NK-92 treated with Interleukin-12 subunit alpha and Interleukin-12 subunit beta, amount 100 ng/mL, for 24 hours (cell line): ENCODE data around the gene SEC14L2.

ENCODE experiments used
- DNase-seq: peaks from one replicate; lab custom pipeline; 2025; lab: John Stamatoyannopoulos, UW

SEC14L2 gene

DNA sequence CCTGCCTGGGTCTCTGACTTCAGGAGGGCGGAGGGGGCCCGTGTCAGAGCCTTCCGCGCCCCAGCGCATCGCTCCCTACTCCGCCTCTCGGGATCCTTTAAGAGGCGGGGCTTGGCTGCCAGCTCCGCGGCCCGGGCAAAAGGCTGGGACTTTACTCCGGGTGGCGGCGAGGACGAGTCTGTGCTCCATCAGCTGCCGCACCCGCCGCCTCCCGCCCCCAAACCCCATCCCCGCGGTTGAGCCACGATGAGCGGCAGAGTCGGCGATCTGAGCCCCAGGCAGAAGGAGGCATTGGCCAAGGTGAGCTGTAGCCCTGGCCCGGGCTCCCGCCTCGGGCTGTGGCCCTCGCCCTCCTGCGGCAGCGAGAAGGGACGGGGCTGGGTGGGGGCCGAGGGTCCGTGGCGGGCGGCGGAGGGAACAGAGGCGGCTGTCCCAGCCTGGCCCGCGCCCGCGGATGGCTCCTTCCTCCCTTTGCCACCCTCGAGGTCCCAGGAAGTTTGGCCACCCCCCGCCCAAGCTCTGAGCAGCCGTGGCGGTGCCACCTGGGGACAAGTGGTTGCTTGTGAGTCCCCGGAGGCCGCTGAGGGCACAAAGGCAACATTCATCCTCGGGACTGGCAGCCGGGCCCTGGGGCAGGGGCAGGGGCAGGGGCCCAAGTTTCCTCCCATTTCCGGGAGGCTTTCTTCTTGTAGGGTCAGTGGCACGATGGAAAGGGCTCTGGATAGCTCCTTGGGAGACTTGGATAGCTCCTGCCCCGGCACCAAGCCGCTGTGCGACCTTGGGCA is at the start of gene SEC14L2:
Gene SEC14L2, plus strand, starts transcription at position 148 of the 785 bp plus-strand sequence. Its CDS starts 99 bp downstream, at position 247.
- no peak for DNase-seq

DNA sequence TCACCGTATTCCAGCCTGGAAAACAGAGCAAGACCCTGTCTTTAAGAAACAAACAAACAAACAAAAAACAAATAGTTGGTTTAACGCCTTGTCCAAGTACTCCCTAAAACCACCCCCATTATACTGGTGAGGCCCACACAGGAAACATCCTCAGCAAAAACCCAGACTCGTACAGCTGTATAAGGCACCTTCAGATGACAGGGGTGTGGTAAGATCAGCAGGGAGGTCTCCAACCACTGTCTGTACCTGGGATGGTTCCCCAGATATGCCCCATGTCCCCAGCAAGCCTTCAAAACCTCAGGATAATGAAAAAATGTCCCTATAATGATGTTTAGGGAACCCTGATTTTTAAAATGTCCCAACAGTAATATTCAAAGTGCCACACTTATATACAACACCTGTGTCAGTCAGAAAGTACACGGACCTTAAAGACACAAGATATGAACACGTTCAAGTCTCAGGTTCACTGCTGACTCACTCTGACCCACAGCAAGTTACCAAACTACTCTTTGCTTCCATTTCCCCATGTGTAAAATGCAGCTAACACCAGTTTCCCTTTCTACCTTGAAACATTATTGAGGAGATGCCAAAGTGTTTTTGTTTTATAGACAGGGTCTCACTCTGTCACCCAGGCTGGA is 49.4 kb upstream of the SEC14L2 start:
- DNase-seq: no peak

DNA sequence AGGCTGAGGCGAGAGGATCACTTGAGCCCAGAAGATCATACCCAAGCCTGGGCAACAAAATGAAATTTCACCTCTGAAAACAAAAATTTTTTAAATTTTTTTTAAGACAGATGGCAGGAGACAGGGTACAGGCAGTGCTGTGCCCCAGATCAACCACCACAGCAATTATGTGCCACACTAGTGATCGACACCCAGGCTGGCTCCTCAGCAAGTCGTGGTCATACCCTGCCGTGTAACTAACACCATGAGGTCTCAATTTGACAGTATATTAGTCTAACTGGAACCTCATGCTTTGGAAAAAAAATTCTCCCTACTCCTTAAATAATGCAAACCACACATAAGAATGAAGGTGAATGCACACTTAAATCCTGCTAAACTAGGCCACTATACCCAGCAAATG is 48.4 kb upstream of the SEC14L2 start:
- no peak for DNase-seq

DNA sequence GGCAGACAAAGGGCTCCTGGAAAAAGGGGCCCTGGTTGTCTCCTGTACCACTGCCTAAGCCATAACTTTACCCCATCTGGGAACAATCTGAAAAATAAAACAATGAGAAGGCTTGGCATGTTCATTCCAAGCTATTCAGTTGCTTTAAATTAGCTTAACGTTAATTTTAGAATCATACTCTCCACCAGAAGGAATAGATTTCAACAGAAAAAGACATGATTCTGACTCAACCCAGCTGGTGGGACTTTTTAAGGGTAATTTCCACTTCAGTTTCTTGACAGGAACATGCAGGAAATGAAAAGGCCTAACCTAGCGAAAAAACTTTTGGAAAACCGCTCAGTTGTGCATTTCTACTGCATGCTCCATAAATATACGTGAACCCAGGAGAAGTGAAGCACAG is 48.0 kb upstream of the SEC14L2 start:
- no peak for DNase-seq

DNA sequence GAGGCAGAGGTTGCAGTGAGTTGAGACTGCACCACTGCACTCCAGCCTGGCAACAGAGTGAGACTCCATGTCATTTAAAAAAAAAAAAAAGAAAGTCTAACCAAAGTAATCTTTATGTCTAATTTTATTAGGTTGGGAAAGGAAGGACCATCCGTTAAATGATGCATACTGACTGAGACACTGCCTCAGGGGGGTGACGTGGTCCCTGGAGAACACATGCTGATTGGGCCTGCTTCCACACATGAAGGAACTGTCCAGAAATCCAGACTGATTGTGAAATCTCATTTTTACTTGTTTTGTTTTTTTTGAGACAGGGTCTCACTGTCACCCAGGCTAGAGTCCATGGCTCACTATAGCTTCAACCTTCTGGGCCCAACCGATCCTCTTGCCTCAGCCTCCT is 45.6 kb upstream of the SEC14L2 start:
- no peak for DNase-seq

DNA sequence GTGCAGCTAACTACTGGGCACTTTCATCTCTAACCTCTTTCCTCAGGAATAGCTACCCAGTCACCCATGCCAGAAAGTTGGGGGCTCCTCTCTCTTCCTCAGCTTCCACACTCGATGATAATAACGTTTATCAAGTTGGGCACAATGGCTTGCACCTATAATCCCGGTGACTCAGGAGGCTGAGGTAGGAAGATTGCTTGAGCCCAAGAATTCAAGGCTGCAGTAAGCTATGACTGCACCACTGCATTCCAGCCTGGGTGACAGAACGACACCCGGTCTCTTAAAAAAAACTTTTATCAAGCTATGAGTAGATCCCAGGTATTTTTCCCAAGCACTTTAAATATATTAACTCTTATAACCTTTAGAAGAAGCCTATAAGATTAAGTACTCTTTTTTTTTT is 42.2 kb upstream of the SEC14L2 start:
- no peak for DNase-seq

DNA sequence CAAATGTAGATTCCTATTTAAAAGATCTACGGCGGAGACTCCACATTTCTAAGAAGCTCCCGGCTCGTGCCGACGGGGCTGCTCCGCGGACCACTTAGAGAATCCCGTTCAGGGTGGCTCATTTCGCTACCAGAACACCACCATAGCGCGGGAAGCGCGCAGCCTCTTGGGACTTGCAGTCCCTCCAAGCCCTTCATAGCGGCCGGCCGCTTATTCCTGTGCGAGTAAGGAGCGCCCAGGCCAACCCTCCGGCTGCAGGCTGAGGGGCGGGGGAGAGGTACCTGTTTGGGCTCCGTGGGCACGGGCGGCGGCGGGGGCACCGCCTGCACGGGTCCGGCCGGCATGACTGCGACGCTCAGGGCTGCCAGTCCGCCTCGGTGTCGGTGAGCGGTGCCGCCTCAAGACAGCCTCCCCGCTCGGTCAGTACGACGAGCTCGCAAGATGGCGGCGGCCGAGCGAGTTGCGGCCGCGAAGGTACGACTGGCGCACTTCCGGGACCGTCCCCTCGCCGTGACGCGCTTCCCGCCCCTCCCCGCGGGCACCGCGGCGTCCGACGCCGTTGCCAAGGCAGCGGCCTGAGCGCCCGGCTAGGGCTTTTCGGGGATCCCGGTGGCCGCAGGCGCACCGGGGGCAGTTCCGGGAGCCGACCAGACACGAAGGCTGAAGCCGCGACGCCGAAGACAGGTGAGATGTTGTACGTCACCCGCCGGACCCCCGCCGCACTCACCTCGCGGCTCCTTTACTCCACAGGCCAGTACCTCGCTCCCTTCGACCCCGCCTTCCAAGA is 40.2 kb upstream of the SEC14L2 start, which contains the start of the genes CCDC157 and SF3A1:
Gene CCDC157, plus strand, starts transcription at position 559 of the 787 bp plus-strand sequence. CDS start 8,994 bp downstream, outside the sequence.
Gene SF3A1, minus strand, starts transcription at position 446 of the 787 bp plus-strand sequence. Its CDS starts 102 bp downstream, at position 344.
- DNase-seq: peak; percentile 70

DNA sequence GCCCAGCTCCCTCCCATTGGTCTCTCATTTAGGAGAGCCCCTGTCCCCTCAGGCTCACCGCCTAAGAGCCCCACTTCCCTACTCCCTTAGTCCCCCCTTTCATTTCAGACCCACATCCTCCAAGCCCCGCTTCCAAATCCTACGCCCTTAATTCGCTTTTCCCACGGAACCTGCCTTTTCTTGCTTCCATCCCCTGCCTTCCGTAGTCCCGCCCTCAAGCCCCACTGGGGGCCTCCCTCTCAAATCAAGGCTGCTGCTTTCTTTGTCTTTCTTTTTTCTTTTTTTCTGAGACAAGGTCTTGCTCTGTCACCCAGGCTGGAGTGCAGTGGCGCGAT is 39.6 kb upstream of the SEC14L2 start:
- DNase-seq: no peak

DNA sequence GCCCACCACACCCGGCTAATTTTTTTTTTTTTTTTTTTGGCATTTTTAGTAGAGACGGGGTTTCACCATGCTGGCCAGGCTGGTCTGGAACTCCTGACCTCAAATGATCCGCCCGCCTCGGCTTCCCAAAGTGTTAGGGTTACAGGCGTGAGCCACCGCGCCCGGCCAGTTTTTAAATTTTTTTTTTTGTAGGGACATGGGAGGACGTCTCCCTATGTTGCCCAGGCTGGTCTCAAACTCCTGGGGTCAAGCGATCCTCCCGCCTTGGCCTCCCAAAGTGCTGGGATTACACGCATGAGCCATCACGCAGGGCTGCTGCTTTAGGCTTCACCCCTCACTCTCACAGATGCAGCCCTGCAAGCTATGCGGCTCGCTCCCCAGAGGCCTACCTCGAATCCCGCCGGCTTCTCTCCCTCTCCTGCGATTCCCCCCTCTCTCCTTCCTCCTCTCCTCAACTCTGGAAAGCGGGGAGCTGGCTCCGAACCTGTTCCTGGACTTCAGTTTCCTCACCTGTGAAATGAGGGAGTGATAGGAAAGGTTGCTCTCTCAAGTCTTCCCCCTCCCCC is 39.1 kb upstream of the SEC14L2 start:
- DNase-seq: no peak

DNA sequence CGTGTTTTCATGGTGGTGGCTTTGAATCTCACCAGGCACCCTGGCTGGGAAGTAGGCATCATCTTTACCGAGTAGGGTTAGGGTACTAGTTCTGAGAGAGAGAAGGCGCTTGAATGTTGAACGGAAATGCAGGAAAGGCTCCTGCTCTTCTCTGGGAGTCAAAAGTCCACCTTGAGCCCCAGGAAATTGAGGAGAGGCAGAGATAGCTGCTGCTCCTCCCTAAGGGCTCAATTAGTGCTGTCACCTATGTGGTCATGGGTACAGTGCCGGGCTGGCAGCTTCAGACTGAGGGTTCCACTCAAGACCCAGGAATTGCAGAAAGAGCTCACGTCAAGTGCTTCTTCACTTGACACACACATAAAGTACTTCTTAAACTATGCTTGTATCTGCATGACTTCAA is 38.3 kb upstream of the SEC14L2 start:
- DNase-seq: no peak

DNA sequence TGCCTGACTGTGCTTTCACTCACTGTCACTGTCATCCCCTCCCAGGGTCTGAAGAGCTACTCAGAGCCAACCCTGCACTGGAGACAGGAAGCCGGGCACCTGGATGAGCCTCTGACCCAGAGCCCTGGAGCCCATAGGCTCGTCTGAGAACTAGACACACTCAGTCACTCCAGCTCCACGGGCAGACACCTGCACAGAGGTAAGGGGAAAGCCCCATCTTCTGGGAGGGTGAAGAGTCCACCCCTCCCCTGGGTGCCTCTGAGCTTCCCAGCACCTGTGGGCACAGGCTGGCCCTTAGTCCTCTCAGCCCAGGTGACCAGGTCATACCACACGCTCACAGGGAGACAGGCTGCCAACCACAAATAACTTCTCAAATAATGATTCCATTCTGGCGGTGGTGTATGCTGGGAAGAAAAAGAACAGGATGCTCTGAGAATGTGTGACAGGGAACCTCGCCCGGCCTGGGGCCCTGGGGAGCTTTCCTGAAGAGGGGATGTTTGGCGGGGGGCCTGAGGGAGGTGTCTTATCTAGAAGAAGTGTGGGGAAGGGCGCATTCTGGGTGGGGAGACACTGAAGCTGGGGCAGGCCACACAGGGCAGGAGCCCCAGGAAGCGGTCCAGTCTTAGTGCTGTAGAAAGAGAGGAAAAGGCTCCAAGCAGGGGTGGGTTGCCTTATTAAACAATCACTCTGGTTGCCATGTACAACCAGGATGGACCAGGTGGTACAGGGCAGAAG is 34.7 kb upstream of the SEC14L2 start:
- no peak for DNase-seq

DNA sequence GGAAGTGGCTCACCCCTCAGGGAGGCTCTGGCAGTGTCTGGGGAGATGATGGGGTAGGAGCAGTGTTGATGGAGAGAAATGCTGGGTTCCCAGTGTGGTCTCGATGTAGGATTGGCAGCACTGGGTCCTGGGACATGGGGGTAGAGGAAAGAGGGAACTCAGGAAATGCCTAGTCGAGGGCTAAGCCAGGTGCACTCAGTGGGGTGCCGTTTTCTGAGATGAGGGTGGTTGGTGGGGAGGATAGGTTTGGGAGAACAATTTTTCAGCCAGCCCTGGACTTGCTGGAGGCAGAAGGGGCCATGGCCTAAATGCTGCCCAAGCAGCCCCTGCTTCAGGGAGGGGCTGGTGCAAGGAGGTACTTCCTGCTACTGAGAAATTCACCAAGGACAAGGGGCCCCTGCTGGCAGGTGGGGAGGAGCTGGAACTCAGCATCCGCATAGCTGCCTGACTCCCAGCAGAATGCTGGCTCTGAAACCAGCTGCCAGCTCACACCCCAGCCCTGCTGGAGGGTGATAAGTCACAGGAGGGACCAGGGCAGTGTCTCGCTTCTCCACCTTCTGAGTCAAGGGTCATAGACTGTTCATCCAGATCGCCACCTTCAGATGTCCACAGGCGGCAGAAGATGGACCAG is 34.1 kb upstream of the SEC14L2 start:
- no peak for DNase-seq

DNA sequence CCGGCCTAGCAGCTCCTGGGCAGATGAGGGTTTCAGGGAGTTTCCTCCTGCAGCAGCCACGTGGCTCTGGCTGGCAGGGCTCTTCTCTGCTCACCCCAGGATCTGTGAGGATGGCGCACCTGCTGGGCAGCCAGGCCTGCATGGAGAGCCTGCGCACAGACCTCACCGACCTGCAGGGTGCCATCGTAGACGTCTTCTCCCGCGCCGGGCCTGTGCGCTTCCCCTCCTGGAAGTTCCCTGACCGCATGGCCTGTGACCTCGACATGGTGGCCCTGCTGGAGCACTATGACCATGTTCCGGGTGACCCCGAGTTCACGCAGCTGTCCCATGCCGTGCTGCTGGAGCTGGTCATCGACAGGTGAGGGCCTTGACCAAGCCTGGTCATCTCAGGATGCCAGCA is 30.9 kb upstream of the SEC14L2 start:
- no peak for DNase-seq

DNA sequence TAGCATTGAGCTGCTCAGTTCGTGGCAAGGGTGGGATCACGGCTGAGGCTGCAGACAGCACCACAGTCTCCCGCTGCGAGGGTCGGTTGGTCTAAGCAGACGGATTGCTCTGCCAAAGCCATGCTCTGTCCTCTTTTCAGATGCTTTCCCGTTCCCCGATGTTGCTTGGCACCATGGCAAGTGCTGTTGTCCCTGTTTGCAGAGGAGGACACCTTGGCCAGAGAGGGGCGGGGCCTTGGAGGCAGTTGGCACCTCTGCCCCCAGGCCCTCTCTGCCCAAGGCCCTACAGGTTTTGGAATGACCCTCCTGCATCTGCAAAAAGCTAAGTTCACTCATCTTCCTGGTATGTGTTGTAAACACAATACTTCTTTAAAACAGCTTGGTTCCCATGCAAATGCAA is 28.4 kb upstream of the SEC14L2 start:
- DNase-seq: no peak

DNA sequence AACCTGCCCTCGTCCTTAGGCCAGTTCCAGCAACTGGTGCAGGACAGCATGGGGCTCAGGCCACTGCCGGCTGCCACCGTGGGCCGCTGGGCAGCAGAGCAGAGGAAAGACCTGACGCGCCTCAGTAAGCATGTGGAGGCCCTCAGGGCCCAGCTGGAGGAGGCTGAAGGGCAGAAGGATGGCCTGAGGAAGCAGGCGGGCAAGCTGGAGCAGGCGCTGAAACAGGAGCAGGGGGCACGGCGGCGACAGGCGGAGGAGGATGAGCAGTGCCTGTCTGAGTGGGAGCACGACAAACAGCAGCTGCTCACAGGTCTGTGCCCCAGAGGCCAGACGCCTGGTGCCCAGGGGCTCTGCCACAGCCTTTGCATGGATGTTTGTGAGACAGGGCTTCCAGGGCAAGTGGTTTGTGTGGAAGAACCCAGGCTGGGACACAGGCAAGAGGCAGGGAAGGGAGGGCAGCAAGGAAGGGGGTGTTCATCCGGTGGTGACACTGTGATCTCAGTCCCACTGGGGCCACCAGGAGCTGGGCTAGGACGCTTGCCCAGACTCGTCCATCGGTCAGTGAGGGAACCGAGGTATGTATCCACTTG is 26.1 kb upstream of the SEC14L2 start:
- no peak for DNase-seq

DNA sequence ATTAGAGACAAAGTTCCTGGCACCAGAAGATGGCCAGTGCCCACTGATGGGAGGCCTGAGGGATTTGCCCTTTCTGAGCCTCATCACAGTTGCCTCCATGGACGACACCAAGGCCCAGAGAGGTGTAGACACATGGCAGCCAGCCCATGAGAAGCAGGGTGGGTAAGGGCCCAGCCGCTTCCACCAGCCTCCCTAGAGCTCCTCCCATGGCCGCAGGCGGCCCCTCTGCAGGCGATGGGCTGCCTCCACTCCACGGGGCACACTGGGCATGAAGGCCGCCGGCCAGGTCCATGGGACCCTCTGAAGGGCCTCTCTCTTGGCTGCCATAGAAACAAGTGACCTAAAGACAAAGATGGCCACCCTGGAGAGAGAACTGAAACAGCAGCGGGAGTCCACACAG is 25.5 kb upstream of the SEC14L2 start:
- no peak for DNase-seq

DNA sequence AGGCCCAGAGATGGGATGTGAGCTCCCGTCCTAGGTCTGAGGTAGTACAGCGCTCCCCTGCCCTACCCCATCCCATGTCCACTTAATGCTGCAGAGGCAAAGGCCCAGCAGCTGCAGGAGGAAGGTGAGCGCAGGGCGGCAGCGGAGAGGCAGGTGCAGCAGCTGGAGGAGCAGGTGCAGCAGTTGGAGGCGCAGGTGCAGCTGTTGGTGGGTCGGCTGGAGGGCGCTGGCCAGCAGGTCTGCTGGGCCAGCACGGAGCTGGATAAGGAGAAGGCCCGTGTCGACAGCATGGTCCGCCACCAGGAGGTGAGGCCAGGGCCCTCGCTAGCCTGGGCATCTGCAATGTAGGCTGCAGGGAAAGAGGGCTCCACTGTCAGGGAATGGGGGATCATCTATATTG is 24.8 kb upstream of the SEC14L2 start:
- no peak for DNase-seq

DNA sequence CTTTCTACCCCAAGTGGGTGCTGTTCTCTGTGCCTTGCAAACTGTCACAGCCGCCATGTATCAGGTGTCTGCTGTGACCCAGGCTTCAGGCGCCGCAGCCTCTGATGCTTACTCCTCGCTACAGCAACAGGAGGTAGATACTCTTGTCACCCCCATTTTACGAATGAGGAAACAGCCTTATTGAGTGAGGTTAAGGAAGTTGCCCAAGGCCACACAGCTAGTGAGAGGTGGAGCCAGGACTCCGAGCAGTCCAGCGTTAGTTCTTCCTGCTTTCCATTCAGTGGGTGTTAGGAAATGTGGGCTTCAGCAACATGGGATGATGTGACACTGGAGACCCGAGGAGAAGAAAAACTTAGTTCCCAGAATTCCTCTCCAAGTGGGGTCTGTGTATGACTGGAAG is 23.9 kb upstream of the SEC14L2 start:
- DNase-seq: no peak

DNA sequence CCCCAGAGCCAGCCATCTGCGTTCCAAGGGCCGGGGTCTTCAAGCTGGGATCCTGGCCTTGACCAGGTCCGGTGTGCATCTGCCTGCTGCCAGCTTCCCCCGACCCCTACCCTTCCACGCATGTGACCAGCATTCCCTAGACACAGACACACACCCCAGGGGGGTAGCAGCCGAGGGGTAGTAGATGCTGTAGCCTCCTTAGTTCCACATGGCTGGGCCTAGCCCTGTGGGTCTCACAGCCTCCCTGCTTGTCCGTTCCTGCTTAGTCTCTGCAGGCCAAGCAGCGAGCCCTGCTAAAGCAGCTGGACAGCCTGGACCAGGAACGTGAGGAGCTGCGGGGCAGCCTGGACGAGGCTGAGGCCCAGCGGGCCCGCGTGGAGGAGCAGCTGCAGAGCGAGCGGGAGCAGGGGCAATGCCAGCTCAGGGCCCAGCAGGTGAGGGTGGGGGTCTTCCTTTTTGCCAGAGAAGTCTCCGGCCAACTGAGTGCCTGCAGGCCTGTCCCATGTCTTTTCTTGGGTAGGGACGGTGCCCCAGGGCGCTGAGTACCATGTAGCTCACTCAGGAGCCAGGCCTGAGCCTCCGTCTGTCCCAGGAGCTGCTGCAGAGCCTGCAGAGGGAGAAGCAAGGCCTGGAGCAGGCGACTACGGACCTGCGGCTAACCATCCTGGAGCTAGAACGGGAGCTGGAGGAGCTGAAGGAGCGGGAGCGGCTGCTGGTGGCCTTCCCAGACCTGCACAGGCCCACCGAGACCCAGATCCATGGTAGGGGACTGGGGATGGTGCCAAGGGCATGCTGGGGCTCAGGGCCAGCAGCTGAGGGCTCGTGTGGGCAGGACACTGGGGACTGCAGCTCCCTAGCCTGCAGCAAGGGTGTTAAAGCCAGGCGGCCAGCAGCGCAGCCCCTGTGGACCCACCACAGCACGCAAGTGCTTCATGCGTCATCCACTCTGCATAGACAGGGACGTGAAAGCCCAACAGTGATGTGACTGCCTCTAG is 23.2 kb upstream of the SEC14L2 start:
- DNase-seq: no peak
